GM19395 (cell line): ENCODE results near the gene FBXL17.
A peak's percentile ranks its signal among the peaks of the same experiment; 100 is the strongest.

Source experiments
- ATAC-seq: cut with Tn5 transposase; IDR thresholded peaks from one replicate; pipeline ENCODE4 v1.9.1; 2021; ENCODE audit warnings: mild to moderate bottlenecking, moderate library complexity; ENCODE audit not compliant: unreplicated experiment

Gene FBXL17

DNA sequence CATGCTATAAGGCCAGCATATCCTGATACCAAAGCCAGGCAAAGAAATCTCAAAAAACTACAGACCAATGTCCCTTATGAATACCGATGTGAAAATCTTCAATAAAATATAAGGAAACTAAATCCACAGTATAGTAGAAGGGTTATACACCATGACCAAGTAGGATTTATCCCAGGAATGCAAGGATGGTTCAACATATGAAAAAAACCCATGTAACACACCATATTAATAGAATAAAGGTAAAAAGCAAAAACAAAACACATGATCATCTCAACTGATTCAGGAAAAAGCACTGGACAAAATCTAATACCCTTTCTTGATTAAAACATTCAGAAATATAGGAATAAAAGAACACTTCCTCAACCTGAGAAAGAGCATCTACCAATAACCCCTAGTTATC, 6.1 kb downstream of the FBXL17 start:
- no peak for ATAC-seq

DNA sequence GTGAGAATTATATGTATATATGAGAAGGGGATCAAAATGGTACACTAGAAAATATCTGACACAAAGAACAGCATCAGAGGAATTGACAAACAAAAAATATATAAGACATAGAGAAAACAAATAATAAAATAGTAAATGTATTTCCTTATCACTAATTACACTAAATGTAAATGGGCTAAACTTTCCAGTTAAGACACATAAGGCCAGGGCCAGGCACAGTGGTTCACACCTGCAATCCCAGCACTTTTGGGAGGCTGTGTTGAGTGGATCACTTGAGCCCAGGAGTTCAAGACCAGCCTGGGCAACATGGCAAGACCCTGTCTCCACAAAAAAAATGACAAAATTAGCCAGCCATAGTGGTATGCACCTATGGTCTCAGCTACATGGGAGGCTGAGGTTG, 8.5 kb downstream of the FBXL17 start:
- no peak for ATAC-seq

DNA sequence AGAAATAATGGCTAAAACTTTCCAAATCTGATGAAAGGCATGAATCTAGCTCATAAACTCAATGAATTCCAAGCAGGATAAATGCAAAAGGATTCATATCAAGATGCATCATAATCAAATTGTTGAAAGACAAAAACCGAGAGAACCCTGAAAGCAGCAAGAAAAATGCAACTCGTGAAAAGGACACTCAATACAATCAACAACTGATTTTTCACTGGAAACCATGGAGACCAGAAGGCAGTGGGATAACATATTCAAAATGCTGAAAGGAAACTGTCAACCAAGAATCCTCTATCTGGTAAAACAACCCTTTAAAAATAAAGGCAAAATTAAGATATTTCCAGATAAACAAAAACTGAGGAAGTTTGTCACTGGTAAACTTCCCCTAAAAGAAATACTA, 9.5 kb downstream of the FBXL17 start:
- ATAC-seq: no peak

DNA sequence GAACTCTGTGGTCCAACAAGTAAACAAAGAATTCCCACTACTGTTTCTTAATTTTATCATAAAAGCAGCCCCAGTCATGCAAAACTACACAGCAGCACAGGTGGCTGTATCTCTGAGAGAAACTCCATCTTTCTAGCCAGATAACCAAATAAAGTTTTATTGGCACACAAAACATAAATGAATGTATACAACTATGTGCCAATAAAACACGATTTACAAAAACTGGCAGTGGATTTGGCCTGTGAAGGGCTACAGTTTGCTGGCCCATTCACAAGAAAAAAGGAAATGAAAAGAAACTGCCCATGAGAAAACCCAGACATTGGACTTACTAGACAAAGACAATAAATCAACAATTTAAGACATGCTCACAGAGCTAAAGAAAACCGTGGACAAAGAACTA, 10.6 kb downstream of the FBXL17 start:
- ATAC-seq: no peak

DNA sequence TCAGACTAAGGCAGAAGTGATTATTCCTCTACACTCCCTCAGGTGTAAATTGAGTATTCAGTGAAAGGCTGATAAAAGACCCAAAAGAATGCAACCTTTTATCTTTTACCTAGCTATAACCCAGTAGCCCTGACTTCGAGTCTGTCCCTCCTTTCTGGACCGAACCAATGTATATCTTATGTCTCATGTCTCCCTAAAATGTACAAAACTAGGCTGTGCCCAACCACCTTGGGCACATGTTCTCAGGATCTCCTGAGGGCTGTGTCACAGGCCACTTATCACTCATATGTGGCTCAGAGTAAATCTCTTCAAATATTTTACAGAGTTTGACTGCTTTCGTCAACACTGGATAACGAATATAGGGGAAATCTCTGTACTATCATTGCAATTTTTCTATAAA, 12.7 kb downstream of the FBXL17 start:
- ATAC-seq: no peak

DNA sequence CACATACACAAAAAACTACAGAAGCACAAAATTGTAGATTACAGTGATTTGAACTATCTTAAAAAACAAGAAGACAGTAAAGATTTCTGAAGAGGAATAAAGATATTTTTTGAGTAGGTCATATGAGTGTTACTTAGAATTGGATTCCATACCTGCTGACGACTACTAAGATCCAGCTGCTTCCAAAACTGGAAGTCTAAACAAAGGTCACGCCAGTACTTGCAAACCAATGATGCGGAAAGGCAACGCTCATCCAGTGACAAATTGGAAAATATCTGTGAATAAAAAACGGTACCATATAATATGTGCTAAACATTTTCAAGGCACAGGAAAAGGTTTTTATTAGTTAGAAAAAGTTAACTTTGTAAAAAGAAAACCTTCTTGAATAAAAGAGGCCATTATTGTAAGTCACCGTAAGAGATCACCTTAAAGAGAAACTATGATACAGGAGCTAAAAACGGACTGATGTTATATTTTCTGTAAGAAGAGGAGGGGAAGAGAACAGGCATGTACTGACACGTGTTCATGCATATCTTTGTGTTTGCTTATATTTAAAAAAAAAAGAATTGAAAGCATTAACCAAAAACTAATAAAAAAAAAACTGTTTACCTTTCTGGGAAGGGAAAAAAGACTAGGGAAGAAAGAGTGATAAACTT, 14.1 kb downstream of the FBXL17 start:
- ATAC-seq: no peak

DNA sequence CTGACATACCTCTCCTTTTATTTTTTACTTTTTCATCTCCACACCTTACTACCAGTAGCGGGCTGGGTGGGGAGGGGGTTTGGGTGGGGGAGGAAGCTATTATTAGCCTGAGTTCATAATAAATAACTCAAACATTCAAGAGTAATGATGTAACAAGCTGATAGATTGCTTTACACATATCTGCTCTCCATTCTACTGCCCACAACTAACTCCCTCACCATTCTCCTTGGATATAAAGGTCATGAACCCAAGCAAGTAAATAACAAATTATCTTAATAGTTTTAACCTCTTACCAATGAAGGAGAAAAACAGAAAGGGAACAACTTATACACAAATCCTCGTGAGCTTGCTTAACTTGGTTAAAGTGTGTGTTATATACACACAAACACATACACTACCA, 15.4 kb downstream of the FBXL17 start:
- ATAC-seq: no peak

DNA sequence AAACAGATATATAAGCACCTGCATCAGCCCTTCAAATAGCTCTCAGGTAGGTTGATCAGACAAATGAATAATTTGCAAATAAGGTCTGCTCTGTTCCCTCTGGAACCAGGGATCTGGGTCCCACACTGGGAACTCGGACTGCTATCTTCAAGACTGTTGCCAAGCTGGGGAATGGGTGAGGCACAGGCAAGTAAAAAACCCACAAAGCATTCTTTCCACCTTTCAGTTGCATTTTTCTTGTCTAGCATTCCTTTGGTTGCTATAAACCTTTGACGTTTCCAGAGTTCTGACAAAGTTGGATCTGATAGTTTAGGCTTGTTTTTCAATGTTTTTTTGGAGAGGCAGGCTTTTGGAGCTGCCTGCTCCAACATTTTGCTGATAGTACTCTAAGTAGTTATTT, 20.1 kb downstream of the FBXL17 start:
- ATAC-seq: no peak

DNA sequence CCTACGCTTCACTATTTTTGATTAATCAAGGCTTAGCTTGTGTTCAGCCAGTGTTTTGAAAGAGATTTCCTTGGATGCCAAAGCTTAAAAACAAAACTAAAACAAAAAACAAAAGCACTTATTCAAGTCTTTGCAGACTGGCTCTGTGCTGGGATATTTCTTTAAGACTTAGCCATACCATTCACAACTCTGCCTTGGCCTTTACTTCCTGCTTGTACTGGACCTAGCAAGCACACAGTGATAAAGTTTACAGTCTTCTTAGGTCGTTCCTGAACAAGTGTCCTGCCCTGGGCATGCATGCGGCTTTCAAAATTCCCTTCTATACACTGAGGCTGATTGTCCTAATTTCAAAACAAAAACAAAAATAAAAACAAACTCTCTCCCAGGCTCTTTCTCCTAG, 20.7 kb downstream of the FBXL17 start:
- ATAC-seq: no peak

DNA sequence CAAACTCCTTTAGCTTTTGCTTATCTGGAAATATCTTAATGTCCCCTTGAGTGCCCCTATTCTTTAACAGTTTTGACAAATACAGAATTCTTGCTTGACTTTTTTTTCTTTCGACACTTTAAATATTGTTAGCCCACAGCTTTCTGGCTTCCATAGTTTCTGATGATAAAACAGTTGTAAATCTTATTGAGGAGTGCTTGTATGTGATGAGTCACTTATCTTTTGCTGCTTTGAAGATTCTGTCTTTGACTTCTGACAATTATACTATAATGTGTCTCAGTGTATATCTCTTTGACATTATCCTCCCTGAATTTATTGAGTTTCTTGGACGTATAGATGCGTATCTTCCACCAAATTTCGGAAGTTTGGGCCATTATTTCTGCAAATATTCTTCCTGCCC, 21.6 kb downstream of the FBXL17 start:
- ATAC-seq: no peak

DNA sequence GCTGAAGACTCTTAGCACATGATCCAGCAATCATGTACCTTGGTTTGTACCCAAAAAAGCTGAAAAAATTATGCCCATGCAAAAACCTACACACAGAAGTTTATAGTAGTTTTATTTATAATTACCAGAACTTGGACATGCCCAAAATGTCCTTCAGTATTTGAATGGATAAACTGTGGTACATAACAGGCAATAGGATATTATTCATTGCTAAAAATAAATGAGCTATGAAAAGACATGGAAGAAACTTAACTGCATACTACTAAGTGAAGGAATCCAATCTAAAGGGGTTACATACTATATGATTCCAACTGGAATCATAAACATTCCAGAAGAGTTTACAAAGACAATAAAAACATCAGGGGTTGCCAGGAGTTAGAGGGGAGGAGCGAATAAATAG, 25.6 kb downstream of the FBXL17 start:
- no peak for ATAC-seq

DNA sequence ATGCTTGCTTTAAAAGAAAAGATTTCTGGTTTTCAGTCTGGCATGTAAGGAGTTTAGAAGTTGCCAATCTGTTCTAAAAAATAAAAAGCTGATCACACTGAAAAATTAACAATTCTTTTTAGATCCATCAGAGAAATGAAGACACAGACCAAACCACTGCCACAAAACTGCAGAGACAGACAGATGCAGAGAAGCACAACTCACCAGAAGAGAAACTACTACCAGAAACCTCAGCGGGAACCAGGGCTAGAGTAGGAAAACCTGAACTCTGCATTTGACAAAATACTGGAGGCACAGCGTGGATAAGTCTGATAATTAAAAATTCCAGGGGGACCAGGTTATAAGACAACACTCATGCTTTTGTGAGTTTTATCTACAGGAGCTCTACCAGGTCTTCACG, 28.8 kb downstream of the FBXL17 start:
- ATAC-seq: no peak

DNA sequence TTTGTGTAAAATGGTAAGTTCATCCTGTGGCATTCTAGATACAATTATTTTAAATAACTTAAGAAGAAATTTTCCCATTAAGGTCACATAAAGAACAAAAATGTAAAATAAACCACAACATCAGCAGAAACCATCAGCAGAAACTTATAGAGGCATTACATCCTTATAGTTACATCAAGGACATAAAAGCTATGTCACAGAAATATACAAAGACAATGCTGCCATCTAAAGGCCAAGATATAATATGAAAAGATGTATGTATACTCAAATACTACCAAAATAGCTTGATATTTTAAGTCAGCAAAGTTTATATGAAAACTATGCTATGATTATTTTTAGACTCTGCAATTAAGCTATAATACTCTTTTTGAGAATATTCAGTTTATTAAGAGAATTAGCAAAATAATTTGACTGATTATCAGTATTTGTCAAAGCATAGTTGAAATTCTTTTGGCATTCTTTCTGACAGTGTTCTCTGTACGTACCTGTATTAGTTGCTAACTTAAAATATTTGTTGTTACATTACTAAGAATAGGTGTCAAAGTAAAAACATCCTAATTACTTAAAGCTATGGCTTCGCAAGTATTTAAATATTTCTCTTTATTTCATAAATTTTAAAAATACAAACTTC, 36.2 kb downstream of the FBXL17 start:
- ATAC-seq: peak; percentile 89

DNA sequence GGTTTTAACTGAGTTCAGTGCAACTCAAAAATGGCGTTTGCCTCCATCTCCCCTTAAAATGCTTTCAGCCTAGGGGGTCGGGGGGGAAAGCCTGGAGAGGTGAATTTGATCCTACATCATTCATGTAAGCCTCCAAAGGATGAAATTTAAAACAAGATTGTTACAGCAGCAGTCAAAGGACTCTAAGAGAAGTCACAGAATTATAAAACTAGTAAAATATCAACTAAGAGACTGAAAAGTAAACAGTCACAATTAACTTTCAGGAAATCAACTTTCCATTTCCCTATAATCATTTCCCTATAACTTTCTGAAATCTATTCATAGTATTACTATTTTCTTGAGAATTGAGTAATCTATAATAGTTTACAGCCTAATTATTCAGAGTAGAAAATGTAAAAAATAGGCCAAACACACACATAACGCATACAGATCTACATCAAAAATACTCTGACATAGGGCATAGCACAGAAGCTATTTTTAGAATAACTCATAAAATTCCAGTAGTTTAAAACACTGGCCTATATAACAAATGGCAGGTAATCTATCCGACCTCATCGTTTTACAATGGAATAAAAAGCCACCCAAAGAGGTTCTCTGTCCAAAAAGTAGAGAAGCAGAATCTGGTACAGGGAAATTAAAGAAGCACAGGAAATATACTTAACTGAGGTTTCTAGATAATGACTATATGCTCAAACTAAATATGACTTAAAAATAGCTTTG, 37.6 kb downstream of the FBXL17 start:
- no peak for ATAC-seq

DNA sequence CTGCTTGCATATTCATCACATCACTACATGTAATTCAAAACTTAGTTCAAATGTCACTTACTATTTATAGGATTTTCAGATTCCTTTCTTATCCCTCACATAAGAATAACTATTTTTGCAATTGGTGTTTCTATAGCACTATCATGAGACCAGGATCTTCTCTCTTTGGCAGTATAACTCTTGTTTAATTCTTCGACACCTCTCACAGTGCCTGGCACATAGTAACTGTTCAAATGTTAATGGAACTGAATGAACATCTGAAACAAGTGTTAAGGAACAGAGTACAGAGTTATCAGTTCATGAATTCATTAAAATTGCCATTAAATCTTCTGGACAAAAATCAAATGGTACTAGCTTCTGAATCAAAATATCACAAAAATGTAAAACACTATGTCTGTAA, 40.0 kb downstream of the FBXL17 start:
- no peak for ATAC-seq

DNA sequence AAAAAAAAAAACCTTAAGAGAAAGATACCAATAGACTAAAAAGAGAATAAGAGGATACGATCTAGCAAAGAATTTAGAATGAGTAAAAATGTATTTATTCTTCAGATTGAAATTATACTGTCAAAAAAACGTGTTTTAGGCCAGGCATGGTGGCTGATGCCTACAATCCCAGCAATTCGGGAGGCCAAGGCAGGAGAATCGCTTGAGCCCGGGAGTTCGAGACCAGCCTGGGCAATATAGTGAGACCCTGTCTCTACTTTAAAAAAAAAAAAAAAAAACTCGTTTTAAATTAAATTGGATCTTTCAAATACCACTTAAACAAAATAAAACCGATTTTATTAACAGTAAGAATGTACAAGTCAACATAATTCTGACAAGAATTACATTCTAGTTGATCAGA, 41.8 kb downstream of the FBXL17 start:
- no peak for ATAC-seq

DNA sequence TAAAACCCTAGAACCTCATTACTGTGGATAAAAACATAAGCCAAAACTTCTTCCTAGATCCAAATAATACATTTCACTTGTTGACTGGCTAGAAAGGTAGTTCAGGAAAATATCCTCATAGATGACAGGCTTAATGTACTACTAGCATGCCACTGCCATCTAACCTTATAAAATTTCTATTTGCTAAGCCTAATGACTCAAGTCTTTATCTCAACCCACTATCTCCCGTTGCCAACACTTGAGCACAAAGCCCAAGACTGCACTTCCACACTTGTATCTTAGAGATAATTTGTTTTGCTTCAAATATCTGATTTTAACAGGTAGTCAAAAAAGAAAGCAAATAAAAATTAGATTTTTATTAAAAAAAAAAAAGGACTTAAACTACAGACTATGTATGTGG, 42.7 kb downstream of the FBXL17 start:
- no peak for ATAC-seq

DNA sequence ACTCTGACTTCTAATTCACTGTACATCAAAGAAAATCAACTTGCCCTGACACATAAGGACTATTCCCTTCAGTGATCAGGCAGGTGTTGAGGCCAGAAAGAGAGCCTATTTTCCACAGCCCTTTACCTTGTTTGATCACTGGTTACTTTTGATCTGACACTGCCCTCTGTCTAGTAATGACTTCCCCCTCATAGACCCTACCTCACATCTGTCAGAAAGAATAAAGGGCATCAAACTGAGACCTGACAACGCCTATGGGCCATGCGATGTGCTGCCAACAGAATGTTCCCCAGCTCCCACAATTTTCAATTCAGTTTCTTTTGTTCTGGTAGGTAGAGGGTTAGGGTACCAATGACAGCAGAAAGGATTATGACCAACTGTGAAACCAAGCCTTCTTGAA, 47.7 kb downstream of the FBXL17 start:
- ATAC-seq: no peak

DNA sequence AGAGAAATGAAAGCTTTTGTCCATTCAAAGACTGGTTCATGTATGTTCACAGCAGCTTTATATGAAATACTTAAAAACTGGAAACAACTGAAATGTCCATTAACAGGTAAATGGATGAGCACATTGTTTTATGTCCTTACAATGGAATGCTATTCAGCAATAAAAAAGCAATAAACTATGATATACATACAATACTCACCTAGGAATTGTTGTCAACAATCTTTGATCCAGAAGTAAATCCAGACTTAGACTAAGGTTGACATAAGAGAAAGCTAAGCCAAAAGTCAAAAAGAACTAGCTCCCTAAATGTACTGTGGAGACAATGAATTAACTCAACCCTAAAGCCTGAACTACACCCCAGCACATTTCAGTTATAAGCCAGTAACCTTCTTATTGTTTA, 54.9 kb downstream of the FBXL17 start:
- no peak for ATAC-seq

DNA sequence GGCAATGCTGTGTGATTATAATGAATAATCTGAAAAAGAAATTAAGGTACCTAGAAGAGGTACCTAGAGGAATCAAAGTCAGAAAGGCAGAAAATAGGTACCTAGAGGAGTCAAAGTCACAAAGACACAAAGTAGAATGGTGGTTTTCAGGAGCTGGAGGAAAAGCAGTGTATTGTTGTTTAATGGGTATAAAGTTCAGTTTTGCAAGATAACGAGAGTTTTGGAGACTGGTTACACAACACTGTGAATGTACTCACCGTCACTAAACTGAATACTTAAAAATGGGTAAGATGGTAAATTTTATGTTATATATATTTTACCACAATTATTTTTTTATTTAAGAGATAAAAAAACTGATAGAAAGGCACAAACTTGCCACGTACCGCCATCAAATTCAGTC, 57.0 kb downstream of the FBXL17 start:
- ATAC-seq: no peak

DNA sequence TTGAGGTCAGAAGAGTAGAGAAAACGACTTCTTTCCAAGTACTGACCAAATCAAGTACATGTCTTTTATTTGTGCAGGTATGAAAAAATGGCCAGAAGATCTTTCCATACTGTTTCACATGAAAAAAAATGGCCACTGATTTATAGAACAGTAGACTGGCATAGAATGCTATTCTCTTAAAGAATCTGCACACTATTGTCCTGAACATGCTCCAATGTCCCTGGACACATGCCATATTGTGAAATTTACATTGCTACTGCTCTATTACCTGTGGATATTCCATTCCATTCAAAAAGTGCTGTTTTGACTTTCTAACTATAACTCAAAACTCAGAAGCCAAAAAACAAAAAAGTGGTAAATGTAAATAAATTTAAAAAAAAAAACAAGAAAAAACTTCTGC, 60.6 kb downstream of the FBXL17 start:
- no peak for ATAC-seq

DNA sequence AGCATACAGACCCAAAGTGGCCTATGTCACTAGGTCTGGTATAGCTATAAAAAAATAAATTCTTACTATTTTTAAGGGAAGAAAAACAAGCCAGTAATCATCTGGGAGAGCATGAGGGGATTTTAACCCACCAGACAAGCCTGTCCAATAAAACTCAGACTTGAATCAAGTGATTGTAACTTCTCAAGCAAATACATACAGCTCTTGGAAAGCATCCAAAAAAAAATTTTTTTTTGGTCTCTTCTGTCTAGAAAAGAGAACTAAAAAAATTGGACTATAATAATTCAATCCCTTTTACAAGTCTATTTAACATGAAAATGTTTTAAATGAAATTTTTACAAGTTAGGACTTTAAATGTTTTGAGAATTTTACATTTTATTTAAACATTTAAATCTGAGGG, 61.7 kb downstream of the FBXL17 start:
- ATAC-seq: no peak

DNA sequence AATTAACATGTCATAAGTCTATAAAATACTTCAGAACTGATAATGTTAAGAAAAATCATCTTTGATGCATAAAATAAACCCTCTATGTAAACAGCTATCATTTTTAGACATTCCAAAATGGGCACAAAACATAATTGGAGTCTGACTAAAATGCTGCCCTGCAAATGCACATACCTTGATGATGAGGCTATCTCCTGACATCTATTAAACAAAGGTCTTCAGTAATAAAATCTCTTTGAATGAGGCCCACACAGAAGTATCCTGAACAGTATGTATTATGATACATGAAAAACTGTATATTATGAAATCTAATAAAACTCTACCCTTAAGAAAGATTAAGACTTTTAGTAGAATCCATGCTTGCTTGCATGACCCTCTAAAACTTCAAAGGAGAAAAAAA, 66.1 kb downstream of the FBXL17 start:
- ATAC-seq: no peak
